Ovary (tissue), 3 donors: ENCODE results near the gene UCK2.

ENCODE experiments used
- CTCF ChIP-seq, 3 donors: fragments of 450-650 bp in 2 of 3; fragments of 200-600 bp in 1 of 3; IDR thresholded peaks; one replicate each; pipeline versions ENCODE4 v1.5.1 to v1.8.0; 2016 to 2022; ENCODE audit warnings: antibody characterized with exemption in 3 of 3, mild to moderate bottlenecking in 1 of 3
- POLR2A ChIP-seq: fragments of 450-650 bp; IDR thresholded peaks from one replicate; pipeline ENCODE4 v1.6.1; 2017; ENCODE audit warnings: antibody characterized with exemption, mild to moderate bottlenecking, moderate library complexity
- donor health status: DM: no; HTN: no; CAD: no.

DNA sequence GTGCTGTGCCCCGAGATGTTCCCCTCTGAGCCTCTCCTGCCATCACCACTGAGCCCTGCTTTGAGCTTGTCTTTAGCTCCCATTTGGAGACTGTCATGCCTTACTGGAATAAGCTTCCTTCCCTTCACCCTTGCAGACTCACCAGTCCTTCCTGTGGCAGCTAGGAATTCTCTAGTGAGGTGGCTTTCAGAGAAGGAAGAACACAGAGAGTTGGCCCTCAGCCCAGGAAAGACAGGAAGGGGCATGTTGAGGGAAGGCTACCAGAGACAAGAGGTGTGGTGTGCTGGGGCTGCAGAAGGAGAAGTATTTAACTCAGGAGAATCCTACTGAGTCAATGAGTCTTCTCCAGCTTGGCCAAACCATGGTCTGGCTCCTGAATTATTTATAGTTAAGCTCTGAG is 76.3 kb downstream of the UCK2 start:
- TF ChIP-seq POLR2A (no peak), CTCF (IDR thresholded peaks at IDR 0.05) (no peak)
